ENCODE data around the gene CBARP. TPM values are rescaled to one million over a fixed set of nuclear protein-coding genes. Genes with fewer than 3 reads are reported as not detected.

CBARP gene
- polyA plus RNA-seq, 1 of the 3 experiments (the other 2 are of a cell fraction), result 5.1 TPM

DNA sequence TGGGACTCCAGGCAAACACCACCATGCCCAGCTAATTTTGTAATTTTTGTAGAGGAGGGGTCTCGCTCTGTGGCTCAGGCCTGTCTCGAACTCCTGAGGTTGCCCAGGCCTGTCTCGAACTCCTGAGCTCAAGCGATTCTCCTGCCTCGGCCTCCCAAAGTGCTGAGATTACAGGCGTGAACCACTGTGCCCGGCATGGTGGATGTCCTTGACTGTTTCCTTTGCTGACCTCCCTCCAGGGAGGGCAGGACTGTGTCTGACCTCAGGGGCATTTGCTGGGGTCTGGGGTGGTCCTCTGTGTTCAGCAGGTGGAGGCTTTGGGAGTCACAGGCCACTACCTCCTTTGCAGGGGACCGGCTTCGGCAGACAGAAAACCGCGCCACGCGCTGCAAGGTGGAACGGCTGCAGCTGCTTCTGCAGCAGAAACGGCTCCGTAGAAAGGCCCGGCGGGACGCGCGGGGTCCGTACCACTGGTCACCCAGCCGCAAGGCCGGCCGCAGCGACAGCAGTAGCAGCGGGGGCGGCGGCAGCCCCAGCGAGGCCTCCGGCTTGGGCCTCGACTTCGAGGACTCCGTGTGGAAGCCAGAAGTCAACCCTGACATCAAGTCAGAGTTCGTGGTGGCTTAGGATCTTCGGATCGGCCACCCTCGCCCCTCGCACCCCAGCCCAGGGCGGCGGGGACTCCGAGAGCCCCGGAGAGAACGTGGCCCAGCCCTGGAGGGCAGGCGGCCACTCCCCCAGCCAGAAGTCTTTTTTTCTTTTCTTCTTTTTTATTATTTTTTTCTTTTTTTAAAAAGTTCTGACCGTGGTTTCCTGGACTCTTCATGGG, 19.1 kb upstream of the CBARP start:
- Histone ChIP-seq H3K9me2 (no peaks in the 10 kb centered on the region), H3K36me3 (replicated peaks in 1 of 2; ENCODE audit: control insufficient read depth in 1 of 2, insufficient read depth in 2 of 2, low read length in 1 of 2) (peaks cover 41 to 53% of the 10 kb centered on the region in 2 experiments), H3K9ac (no peak overlapping the region), H3K4me3 (ENCODE audit: low read depth in 2 of 2, low read length in 1 of 2) (no peak overlapping the region), H2AFZ (ENCODE audit: low read depth) (no peak overlapping the region), H3K9me3 (no peaks in the 10 kb centered on the region), H3F3A (replicated peaks; ENCODE audit: insufficient read depth) (peaks cover 71% of the 10 kb centered on the region), H4K20me1 (ENCODE audit: insufficient read depth) (peaks cover 56% of the 10 kb centered on the region), H3K27me3 (ENCODE audit: insufficient read depth) (no peaks in the 10 kb centered on the region), H3K27ac (ENCODE audit: low read depth in 2 of 2, low read length in 1 of 2) (peak overlapping the region in 1 of 2 experiments; percentile 99; a peak in 2 of 4 replicates), H3K4me2 (no peak overlapping the region), H3K4me1 (ENCODE audit: control insufficient read depth in 1 of 2, insufficient read depth in 2 of 2, low read depth in 1 of 2, low read length in 1 of 2) (peaks cover 46 to 60% of the 10 kb centered on the region in 2 experiments), H3K79me2 (ENCODE audit: insufficient read depth) (peaks cover 70% of the 10 kb centered on the region)
- TF ChIP-seq, protein P1, sequence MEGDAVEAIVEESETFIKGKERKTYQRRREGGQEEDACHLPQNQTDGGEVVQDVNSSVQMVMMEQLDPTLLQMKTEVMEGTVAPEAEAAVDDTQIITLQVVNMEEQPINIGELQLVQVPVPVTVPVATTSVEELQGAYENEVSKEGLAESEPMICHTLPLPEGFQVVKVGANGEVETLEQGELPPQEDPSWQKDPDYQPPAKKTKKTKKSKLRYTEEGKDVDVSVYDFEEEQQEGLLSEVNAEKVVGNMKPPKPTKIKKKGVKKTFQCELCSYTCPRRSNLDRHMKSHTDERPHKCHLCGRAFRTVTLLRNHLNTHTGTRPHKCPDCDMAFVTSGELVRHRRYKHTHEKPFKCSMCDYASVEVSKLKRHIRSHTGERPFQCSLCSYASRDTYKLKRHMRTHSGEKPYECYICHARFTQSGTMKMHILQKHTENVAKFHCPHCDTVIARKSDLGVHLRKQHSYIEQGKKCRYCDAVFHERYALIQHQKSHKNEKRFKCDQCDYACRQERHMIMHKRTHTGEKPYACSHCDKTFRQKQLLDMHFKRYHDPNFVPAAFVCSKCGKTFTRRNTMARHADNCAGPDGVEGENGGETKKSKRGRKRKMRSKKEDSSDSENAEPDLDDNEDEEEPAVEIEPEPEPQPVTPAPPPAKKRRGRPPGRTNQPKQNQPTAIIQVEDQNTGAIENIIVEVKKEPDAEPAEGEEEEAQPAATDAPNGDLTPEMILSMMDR (IDR thresholded peaks at IDR 0.05), result no peak
- TF ChIP-seq GABPA (IDR thresholded peaks at IDR 0.05; ENCODE audit: low read depth) (no peak), MXI1 (IDR thresholded peaks at IDR 0.05; ENCODE audit: low read depth, low read length) (no peak)
- CTCF ChIA-PET, result interaction anchor here (7.8 to 18.6 kb wide), 2 partner anchors 9 to 14 kb away, joined by 99 to 594 read pairs; partner anchors contain the start of gene ATP5F1D
- POLR2A ChIA-PET, result interaction anchor here (2.1 to 4.8 kb wide), 2 partner anchors 12 kb away, joined by 13 to 34 read pairs; partner anchors contain the start of gene CIRBP
- WGBS (ENCODE audit: low lambda C conversion rate), result 93% methylated on average over 34 of the region's 46 CpGs
- DNase-seq, result no peak

DNA sequence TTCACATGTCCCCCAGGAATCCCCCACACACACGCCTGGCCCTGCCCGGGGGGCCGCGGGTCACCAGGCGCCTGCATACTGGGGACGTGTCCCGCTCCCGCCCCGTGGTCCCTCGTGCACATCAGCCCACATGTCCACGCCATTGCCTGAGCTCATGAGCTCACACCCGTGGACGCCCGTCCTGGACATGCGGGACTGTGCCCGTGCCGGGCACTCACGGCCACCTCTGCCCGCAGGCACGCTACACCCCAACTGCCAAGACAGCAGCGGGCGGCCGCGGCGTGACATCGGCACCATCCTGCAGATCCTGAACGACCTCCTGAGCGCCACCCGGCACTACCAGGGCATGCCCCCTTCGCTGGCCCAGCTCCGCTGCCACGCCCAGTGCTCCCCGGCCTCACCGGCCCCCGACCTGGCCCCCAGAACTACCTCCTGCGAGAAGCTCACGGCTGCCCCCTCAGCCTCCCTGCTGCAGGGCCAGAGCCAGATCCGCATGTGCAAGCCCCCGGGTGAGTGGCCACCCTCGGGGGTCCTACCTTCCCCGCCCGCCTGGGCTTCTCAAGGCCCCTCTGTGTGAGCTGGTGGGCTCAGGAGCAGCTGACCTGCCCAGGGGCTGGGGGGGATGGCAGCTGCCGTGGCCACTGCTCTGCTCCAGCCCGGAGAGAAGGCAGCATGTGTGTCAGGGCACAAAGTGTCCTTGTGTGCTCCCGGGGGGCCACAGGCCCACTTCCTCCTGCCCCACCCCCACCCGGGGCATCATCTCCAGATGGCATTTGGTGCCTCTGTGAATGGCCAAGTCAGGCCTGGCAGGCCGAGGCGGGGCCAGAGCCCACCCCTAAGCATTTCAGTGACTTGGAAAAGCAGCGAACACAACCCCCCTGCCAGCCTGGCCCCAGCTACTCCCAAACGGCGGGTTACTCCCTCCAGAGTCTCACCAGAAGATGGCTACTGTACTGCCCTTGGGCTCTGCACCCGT, 17.7 kb upstream of the CBARP start:
- Histone ChIP-seq H3K9me3 (no peaks in the 10 kb centered on the region), H3K9me2 (no peaks in the 10 kb centered on the region), H2AFZ (ENCODE audit: low read depth) (no peak overlapping the region), H3K27ac (ENCODE audit: low read depth in 2 of 2, low read length in 1 of 2) (peak overlapping the region; percentile 26 to 99; a peak in 3 of 4 replicates), H3K36me3 (replicated peaks in 1 of 2; ENCODE audit: control insufficient read depth in 1 of 2, insufficient read depth in 2 of 2, low read length in 1 of 2) (peaks cover 49 to 53% of the 10 kb centered on the region in 2 experiments), H3K4me1 (ENCODE audit: control insufficient read depth in 1 of 2, insufficient read depth in 2 of 2, low read depth in 1 of 2, low read length in 1 of 2) (peaks cover 38 to 50% of the 10 kb centered on the region in 2 experiments), H3K4me3 (ENCODE audit: low read depth in 2 of 2, low read length in 1 of 2) (no peak overlapping the region), H3K79me2 (ENCODE audit: insufficient read depth) (peaks cover 75% of the 10 kb centered on the region), H3K27me3 (ENCODE audit: insufficient read depth) (no peaks in the 10 kb centered on the region), H3F3A (replicated peaks; ENCODE audit: insufficient read depth) (peaks cover 76% of the 10 kb centered on the region), H3K9ac (no peak overlapping the region), H3K4me2 (peak overlapping the region; percentile 99; the same call in 1 of the 2 replicates), H4K20me1 (ENCODE audit: insufficient read depth) (peaks cover 67% of the 10 kb centered on the region)
- DNase-seq, result no peak
- no peak for TF ChIP-seq NRF1 (IDR thresholded peaks at IDR 0.05; ENCODE audit: low read depth, low read length)
- TF ChIP-seq, protein P2, sequence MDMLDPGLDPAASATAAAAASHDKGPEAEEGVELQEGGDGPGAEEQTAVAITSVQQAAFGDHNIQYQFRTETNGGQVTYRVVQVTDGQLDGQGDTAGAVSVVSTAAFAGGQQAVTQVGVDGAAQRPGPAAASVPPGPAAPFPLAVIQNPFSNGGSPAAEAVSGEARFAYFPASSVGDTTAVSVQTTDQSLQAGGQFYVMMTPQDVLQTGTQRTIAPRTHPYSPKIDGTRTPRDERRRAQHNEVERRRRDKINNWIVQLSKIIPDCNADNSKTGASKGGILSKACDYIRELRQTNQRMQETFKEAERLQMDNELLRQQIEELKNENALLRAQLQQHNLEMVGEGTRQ (IDR thresholded peaks at IDR 0.05; ENCODE audit: borderline replicate concordance, low read depth, low read length), result no peak
- TF ChIP-seq GATA2 (CRISPR knock-in tag; IDR thresholded peaks at IDR 0.05), result no peak
- no peak for TF ChIP-seq POLR2AphosphoS5 (IDR thresholded peaks at IDR 0.05; ENCODE audit: low read depth, low read length)
- no peak for TF ChIP-seq JUND (IDR thresholded peaks at IDR 0.05)
- ChIA-PET POLR2A (interaction anchor here (1.4 to 2.1 kb wide), 2 partner anchors 11 to 13 kb away, joined by 8 to 13 read pairs; partner anchors contain the start of gene CIRBP), CTCF (interaction anchor here (0.7 to 18.6 kb wide), 3 partner anchors 10 to 339 kb away, joined by 3 to 594 read pairs (median 99); partner anchors contain the start of genes ATP5F1D and KISS1R)
- 96% methylated on average over 34 of the region's 52 CpGs for WGBS (ENCODE audit: low lambda C conversion rate)

Measured in SK-N-SH (cell line).